Stomach (tissue), 4 donors: ENCODE measurements around the gene CYP17A1.

Source experiments
- CTCF ChIP-seq, 7 experiments: fragments of 450-650 bp in 4 of 7; fragments of 200-600 bp in 3 of 7; sonication (generic) in 3 of 7; IDR thresholded peaks; one replicate each; pipeline ENCODE4 v1.5.1; 2016 to 2019; ENCODE audit warnings: antibody characterized with exemption in 7 of 7, control low read depth in 2 of 7, mild to moderate bottlenecking in 1 of 7
- POLR2A ChIP-seq, 4 donors: fragments of 450-650 bp; IDR thresholded peaks; one replicate each; pipeline ENCODE4 v1.6.1; 2016; ENCODE audit warnings: antibody characterized with exemption in 4 of 4, control low read depth in 2 of 4, mild to moderate bottlenecking in 1 of 4, moderate library complexity in 1 of 4
- POLR2AphosphoS5 ChIP-seq, 3 donors: sonication (generic); formaldehyde crosslinking; IDR thresholded peaks; one replicate each; pipeline ENCODE4 v1.6.1; 2016; ENCODE audit warnings: antibody characterized with exemption in 3 of 3

GRCh38 chr10:102869258-102870198, 32.3 kb upstream of the CYP17A1 start, which contains the start of gene AS3MT:
- TF ChIP-seq CTCF (IDR thresholded peaks at IDR 0.05) = no peak
- no peak for TF ChIP-seq POLR2AphosphoS5 (IDR thresholded peaks at IDR 0.05)
- no peak for TF ChIP-seq POLR2A (IDR thresholded peaks at IDR 0.05)
